WTC11 (cell line): ENCODE data around the gene PSMD8. TPM values are rescaled to one million over a fixed set of nuclear protein-coding genes. Genes with fewer than 3 reads are reported as not detected.

ENCODE experiments used
- ATAC-seq: fragments of 200-7000 bp; cut with Tn5 transposase; 2 replicates; pipeline ENCODE4 v1.10.0; 2021; ENCODE audit warnings: mild to moderate bottlenecking, moderate library complexity
- CTCF ChIA-PET: fragments of 300-600 bp; sonication (Branson Sonifier 250); formaldehyde crosslinking; loops from one replicate; lab custom pipeline; 2021; ENCODE audit warnings: antibody characterized with exemption; lab: Charles Lee
- POLR2A ChIA-PET: fragments of 350-600 bp; sonication (Branson Sonifier 250); formaldehyde crosslinking; loops from one replicate; lab custom pipeline; 2021; ENCODE audit warnings: antibody characterized with exemption; lab: Charles Lee
- DNase-seq: peaks from one replicate; pipeline ENCODE4 v3.0.0; 2021; ENCODE audit warnings: low spot score
- H3K27ac Mint-ChIP-seq: 2 replicates; pipeline ENCODE4 v1.8.0; 2021; ENCODE audit warnings: mixed read lengths
- H3K27me3 Mint-ChIP-seq: 2 replicates; pipeline ENCODE4 v1.8.0; 2021; ENCODE audit warnings: low read depth, mild to moderate bottlenecking, moderate library complexity, mixed read lengths
- H3K36me3 Mint-ChIP-seq: 2 replicates; pipeline ENCODE4 v1.8.0; 2021; ENCODE audit warnings: mixed read lengths
- H3K4me1 Mint-ChIP-seq: 2 replicates; pipeline ENCODE4 v1.8.0; 2022; ENCODE audit warnings: mixed read lengths
- H3K4me3 Mint-ChIP-seq: 2 replicates; pipeline ENCODE4 v1.8.0; 2021; ENCODE audit warnings: mild to moderate bottlenecking, moderate library complexity, mixed read lengths
- H3K9me3 Mint-ChIP-seq: 2 replicates; pipeline ENCODE4 v1.8.0; 2021; ENCODE audit warnings: mixed read lengths
- ETV6 ChIP-seq: sonication (generic); formaldehyde crosslinking; IDR thresholded peaks from 2 replicates; pipeline ENCODE4 v1.8.1; 2022; ENCODE audit warnings: mild to moderate bottlenecking, missing genetic modification reagents
- FOXK1 ChIP-seq: sonication (generic); formaldehyde crosslinking; IDR thresholded peaks from 2 replicates; pipeline ENCODE4 v1.8.0; 2022; ENCODE audit warnings: mild to moderate bottlenecking, moderate library complexity, missing genetic modification reagents
- FOXP1 ChIP-seq: sonication (generic); formaldehyde crosslinking; IDR thresholded peaks from 2 replicates; pipeline ENCODE4 v1.8.0; 2022; ENCODE audit warnings: missing genetic modification reagents, mild to moderate bottlenecking, moderate library complexity, borderline replicate concordance
- GRHL2 ChIP-seq: fragments of 250-450 bp; sonication (Bioruptor Pico); IDR thresholded peaks from 2 replicates; pipeline ENCODE4 v1.8.0; 2022; ENCODE audit warnings: mild to moderate bottlenecking, moderate library complexity; ENCODE audit not compliant: insufficient replicate concordance, severe bottlenecking
- NFATC4 ChIP-seq: fragments of 250-450 bp; sonication (Bioruptor Pico); IDR thresholded peaks from 2 replicates; pipeline ENCODE4 v1.9.0; 2021; ENCODE audit warnings: mild to moderate bottlenecking
- NR3C1 ChIP-seq: sonication (generic); formaldehyde crosslinking; conservative IDR thresholded peaks from 2 replicates; pipeline ENCODE4 v1.8.1; 2023; ENCODE audit warnings: low read depth, mild to moderate bottlenecking, missing genetic modification reagents
- TEAD4 ChIP-seq: sonication (generic); formaldehyde crosslinking; IDR thresholded peaks from 2 replicates; pipeline ENCODE4 v1.8.0; 2022; ENCODE audit warnings: mild to moderate bottlenecking, missing genetic modification reagents
- ZNF232 ChIP-seq: sonication (generic); formaldehyde crosslinking; IDR thresholded peaks from 2 replicates; pipeline ENCODE4 v1.8.0; 2022; ENCODE audit warnings: mild to moderate bottlenecking, missing genetic modification reagents
- total RNA-seq: library from RNA; stranded (reverse); gene quantifications from 3 replicates; pipeline ENCODE4 v1.2.3, GENCODE V29; 2021
- TF ChIP-seq, protein P1 (sequence below): fragments of 250-450 bp; sonication (Bioruptor Pico); conservative IDR thresholded peaks from 2 replicates; pipeline ENCODE4 v1.9.0; 2021; ENCODE audit warnings: mild to moderate bottlenecking
- TF ChIP-seq, protein P2 (sequence below): sonication (generic); formaldehyde crosslinking; IDR thresholded peaks from 2 replicates; pipeline ENCODE4 v1.8.0; 2023; ENCODE audit warnings: mild to moderate bottlenecking, missing genetic modification reagents
- TF ChIP-seq, protein P3 (sequence below): sonication (generic); formaldehyde crosslinking; IDR thresholded peaks from 2 replicates; pipeline ENCODE4 v1.8.1; 2023; ENCODE audit warnings: mild to moderate bottlenecking, missing genetic modification reagents
- TF ChIP-seq, protein P4 (sequence below): sonication (generic); formaldehyde crosslinking; IDR thresholded peaks from 2 replicates; pipeline ENCODE4 v1.8.0; 2023; ENCODE audit warnings: missing genetic modification reagents, mild to moderate bottlenecking, borderline replicate concordance
- TF ChIP-seq, protein P5 (sequence below): fragments of 250-450 bp; sonication (Bioruptor Pico); IDR thresholded peaks from 2 replicates; pipeline ENCODE4 v1.9.0; 2021; ENCODE audit warnings: mild to moderate bottlenecking, borderline replicate concordance
- TF ChIP-seq, protein P6 (sequence below): sonication (generic); formaldehyde crosslinking; IDR thresholded peaks from 2 replicates; pipeline ENCODE4 v1.8.0; 2022; ENCODE audit warnings: mild to moderate bottlenecking, missing genetic modification reagents
- TF ChIP-seq, protein P7 (sequence below): sonication (generic); formaldehyde crosslinking; IDR thresholded peaks from 2 replicates; pipeline ENCODE4 v1.8.0; 2022; ENCODE audit warnings: mild to moderate bottlenecking, missing genetic modification reagents
- TF ChIP-seq, protein P8 (sequence below): sonication (generic); formaldehyde crosslinking; IDR thresholded peaks from 2 replicates; pipeline ENCODE4 v1.8.1; 2022; ENCODE audit warnings: low read depth, missing genetic modification reagents, borderline replicate concordance

PSMD8 gene
- total RNA-seq, 1 experiment from 2014 or later = 167 TPM

DNA sequence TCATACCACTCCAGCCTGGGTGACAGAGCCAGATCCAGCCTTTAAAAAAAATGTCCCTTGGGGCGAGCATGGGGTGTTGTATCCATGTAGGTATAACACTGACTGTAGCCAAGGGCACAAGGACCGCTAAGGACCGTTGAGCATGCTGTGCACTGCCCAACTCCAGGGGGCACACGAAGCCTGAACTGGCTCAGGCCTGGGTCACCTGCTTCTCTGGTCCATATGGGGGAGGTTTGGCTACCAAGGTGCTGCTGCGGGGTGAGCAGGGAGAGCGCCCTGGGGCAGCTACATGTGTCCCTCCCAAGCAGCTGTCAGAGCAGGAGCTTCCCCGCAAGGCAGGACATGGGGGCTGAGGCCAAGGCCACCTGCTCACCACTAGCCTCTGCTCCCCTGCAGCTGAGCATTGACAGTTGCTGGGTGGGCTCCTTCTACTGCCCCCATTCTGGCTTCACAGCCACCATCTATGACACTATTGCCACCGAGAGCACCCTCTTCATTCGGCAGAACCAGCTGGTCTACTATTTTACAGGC is 22.4 kb upstream of the PSMD8 start:
- ATAC-seq (peak; percentile 36; the same call in 1 of the 2 replicates), DNase-seq (no peak)
- POLR2A ChIA-PET = no interaction called here
- no peak overlapping the region for H3K4me3 Mint-ChIP-seq
- H3K36me3 Mint-ChIP-seq = no peaks in the 10 kb centered on the region
- no peaks in the 10 kb centered on the region for H3K9me3 Mint-ChIP-seq
- CTCF ChIA-PET = interaction anchor here (0.7 to 1.2 kb wide), 8 partner anchors 10 to 210 kb away, joined by 3 to 5 read pairs (median 3); partner anchors contain the start of genes CATSPERG, FAM98C and PSMD8
- H3K27ac Mint-ChIP-seq = no peak overlapping the region
- H3K27me3 Mint-ChIP-seq = peaks cover 23% of the 10 kb centered on the region
- no peaks in the 10 kb centered on the region for H3K4me1 Mint-ChIP-seq
- TF ChIP-seq GRHL2 (CRISPR knock-in tag) (no peak), NR3C1 (no peak), FOXK1 (CRISPR knock-in tag) (no peak), ETV6 (CRISPR knock-in tag) (no peak), NFATC4 (CRISPR knock-in tag) (no peak), FOXP1 (CRISPR knock-in tag) (no peak), TEAD4 (CRISPR knock-in tag) (no peak), ZNF232 (no peak)
- TF ChIP-seq, protein P1, sequence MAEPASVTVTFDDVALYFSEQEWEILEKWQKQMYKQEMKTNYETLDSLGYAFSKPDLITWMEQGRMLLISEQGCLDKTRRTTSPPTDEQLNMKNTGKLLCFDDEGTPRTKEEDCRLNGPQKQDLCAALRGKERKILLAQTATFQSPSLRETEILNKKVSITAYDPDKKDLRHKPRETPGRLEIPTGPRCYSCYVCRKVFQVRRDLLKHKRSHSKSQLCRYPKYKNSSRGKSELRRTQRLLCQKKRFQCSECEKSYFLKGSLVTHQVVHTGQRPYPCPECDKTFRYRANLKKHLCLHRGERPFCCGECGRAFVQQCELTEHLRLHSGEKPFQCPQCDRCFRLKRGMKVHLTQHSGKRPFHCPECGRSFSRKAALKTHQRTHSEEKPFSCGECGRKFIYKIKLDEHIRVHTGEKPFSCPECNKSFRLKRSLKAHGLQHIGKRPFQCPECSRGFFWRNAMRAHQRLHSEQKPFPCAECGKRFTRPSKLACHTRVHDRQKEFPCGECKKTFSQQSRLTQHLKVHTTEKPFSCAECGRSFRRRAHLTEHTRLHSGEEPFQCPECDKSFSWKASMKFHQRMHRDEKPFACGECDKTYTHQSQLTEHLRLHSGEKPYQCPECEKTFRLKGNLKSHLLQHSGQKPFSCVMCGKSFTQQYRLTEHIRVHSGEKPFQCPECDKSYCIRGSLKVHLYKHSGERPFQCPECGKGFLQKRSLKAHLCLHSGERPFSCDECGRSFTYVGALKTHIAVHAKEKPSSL (CRISPR knock-in tag) = no peak
- TF ChIP-seq, protein P2, sequence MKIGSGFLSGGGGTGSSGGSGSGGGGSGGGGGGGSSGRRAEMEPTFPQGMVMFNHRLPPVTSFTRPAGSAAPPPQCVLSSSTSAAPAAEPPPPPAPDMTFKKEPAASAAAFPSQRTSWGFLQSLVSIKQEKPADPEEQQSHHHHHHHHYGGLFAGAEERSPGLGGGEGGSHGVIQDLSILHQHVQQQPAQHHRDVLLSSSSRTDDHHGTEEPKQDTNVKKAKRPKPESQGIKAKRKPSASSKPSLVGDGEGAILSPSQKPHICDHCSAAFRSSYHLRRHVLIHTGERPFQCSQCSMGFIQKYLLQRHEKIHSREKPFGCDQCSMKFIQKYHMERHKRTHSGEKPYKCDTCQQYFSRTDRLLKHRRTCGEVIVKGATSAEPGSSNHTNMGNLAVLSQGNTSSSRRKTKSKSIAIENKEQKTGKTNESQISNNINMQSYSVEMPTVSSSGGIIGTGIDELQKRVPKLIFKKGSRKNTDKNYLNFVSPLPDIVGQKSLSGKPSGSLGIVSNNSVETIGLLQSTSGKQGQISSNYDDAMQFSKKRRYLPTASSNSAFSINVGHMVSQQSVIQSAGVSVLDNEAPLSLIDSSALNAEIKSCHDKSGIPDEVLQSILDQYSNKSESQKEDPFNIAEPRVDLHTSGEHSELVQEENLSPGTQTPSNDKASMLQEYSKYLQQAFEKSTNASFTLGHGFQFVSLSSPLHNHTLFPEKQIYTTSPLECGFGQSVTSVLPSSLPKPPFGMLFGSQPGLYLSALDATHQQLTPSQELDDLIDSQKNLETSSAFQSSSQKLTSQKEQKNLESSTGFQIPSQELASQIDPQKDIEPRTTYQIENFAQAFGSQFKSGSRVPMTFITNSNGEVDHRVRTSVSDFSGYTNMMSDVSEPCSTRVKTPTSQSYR (CRISPR knock-in tag) = no peak
- TF ChIP-seq, protein P3, sequence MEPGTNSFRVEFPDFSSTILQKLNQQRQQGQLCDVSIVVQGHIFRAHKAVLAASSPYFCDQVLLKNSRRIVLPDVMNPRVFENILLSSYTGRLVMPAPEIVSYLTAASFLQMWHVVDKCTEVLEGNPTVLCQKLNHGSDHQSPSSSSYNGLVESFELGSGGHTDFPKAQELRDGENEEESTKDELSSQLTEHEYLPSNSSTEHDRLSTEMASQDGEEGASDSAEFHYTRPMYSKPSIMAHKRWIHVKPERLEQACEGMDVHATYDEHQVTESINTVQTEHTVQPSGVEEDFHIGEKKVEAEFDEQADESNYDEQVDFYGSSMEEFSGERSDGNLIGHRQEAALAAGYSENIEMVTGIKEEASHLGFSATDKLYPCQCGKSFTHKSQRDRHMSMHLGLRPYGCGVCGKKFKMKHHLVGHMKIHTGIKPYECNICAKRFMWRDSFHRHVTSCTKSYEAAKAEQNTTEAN (CRISPR knock-in tag) = no peak
- TF ChIP-seq, protein P4, sequence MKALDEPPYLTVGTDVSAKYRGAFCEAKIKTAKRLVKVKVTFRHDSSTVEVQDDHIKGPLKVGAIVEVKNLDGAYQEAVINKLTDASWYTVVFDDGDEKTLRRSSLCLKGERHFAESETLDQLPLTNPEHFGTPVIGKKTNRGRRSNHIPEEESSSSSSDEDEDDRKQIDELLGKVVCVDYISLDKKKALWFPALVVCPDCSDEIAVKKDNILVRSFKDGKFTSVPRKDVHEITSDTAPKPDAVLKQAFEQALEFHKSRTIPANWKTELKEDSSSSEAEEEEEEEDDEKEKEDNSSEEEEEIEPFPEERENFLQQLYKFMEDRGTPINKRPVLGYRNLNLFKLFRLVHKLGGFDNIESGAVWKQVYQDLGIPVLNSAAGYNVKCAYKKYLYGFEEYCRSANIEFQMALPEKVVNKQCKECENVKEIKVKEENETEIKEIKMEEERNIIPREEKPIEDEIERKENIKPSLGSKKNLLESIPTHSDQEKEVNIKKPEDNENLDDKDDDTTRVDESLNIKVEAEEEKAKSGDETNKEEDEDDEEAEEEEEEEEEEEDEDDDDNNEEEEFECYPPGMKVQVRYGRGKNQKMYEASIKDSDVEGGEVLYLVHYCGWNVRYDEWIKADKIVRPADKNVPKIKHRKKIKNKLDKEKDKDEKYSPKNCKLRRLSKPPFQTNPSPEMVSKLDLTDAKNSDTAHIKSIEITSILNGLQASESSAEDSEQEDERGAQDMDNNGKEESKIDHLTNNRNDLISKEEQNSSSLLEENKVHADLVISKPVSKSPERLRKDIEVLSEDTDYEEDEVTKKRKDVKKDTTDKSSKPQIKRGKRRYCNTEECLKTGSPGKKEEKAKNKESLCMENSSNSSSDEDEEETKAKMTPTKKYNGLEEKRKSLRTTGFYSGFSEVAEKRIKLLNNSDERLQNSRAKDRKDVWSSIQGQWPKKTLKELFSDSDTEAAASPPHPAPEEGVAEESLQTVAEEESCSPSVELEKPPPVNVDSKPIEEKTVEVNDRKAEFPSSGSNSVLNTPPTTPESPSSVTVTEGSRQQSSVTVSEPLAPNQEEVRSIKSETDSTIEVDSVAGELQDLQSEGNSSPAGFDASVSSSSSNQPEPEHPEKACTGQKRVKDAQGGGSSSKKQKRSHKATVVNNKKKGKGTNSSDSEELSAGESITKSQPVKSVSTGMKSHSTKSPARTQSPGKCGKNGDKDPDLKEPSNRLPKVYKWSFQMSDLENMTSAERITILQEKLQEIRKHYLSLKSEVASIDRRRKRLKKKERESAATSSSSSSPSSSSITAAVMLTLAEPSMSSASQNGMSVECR = no peak
- TF ChIP-seq, protein P5, sequence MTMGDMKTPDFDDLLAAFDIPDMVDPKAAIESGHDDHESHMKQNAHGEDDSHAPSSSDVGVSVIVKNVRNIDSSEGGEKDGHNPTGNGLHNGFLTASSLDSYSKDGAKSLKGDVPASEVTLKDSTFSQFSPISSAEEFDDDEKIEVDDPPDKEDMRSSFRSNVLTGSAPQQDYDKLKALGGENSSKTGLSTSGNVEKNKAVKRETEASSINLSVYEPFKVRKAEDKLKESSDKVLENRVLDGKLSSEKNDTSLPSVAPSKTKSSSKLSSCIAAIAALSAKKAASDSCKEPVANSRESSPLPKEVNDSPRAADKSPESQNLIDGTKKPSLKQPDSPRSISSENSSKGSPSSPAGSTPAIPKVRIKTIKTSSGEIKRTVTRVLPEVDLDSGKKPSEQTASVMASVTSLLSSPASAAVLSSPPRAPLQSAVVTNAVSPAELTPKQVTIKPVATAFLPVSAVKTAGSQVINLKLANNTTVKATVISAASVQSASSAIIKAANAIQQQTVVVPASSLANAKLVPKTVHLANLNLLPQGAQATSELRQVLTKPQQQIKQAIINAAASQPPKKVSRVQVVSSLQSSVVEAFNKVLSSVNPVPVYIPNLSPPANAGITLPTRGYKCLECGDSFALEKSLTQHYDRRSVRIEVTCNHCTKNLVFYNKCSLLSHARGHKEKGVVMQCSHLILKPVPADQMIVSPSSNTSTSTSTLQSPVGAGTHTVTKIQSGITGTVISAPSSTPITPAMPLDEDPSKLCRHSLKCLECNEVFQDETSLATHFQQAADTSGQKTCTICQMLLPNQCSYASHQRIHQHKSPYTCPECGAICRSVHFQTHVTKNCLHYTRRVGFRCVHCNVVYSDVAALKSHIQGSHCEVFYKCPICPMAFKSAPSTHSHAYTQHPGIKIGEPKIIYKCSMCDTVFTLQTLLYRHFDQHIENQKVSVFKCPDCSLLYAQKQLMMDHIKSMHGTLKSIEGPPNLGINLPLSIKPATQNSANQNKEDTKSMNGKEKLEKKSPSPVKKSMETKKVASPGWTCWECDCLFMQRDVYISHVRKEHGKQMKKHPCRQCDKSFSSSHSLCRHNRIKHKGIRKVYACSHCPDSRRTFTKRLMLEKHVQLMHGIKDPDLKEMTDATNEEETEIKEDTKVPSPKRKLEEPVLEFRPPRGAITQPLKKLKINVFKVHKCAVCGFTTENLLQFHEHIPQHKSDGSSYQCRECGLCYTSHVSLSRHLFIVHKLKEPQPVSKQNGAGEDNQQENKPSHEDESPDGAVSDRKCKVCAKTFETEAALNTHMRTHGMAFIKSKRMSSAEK = no peak
- TF ChIP-seq, protein P6, sequence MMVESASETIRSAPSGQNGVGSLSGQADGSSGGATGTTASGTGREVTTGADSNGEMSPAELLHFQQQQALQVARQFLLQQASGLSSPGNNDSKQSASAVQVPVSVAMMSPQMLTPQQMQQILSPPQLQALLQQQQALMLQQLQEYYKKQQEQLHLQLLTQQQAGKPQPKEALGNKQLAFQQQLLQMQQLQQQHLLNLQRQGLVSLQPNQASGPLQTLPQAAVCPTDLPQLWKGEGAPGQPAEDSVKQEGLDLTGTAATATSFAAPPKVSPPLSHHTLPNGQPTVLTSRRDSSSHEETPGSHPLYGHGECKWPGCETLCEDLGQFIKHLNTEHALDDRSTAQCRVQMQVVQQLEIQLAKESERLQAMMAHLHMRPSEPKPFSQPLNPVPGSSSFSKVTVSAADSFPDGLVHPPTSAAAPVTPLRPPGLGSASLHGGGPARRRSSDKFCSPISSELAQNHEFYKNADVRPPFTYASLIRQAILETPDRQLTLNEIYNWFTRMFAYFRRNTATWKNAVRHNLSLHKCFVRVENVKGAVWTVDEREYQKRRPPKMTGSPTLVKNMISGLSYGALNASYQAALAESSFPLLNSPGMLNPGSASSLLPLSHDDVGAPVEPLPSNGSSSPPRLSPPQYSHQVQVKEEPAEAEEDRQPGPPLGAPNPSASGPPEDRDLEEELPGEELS (CRISPR knock-in tag) = no peak
- TF ChIP-seq, protein P7, sequence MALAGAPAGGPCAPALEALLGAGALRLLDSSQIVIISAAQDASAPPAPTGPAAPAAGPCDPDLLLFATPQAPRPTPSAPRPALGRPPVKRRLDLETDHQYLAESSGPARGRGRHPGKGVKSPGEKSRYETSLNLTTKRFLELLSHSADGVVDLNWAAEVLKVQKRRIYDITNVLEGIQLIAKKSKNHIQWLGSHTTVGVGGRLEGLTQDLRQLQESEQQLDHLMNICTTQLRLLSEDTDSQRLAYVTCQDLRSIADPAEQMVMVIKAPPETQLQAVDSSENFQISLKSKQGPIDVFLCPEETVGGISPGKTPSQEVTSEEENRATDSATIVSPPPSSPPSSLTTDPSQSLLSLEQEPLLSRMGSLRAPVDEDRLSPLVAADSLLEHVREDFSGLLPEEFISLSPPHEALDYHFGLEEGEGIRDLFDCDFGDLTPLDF (CRISPR knock-in tag) = no peak
- TF ChIP-seq, protein P8, sequence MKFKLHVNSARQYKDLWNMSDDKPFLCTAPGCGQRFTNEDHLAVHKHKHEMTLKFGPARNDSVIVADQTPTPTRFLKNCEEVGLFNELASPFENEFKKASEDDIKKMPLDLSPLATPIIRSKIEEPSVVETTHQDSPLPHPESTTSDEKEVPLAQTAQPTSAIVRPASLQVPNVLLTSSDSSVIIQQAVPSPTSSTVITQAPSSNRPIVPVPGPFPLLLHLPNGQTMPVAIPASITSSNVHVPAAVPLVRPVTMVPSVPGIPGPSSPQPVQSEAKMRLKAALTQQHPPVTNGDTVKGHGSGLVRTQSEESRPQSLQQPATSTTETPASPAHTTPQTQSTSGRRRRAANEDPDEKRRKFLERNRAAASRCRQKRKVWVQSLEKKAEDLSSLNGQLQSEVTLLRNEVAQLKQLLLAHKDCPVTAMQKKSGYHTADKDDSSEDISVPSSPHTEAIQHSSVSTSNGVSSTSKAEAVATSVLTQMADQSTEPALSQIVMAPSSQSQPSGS (CRISPR knock-in tag) = no peak
